Right hindlimb (tissue), 1 donor: Measurements from ENCODE around the gene KIFBP.
"Not testable (repeated sequence)": the region's sequence is repeated elsewhere in the genome, so short reads cannot be mapped to it uniquely, and the experiment has no call there.

ENCODE experiments used
- DNase-seq: peaks from one replicate; pipeline ENCODE4 v3.0.0-alpha.2; 2018

Gene KIFBP

DNA sequence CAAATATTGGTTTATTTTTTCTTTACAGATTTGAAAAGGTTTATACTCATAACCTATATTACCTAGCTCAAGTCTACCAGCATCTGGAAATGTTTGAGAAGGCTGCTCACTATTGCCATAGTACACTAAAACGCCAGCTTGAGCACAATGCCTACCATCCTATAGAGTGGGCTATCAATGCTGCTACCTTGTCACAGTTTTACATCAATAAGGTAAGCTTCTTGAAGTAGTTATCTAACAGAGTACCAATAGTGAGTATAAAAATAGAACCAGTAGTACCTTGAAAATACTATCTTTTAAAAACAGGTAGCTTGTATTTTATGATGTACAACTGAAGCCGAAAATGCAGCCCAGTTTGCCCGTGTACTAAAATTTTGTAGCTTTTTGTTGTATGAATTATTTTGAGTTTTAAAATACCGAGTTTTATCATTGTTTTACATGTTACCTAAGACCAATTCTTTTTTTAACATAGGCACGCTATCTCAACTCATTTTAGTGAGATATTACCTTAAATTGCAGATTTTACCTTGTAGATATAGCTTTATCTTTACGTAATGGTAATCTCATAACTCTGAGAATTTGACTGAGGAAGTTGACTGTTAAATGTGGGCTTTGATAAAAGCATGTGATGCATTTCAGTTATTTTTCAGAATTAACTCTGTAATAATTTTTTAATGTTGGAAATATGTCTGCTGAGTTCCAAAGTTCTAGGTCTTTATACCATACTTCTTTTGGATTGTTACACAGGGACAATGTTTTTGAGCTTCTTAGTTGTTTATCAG, 17.3 kb downstream of the KIFBP start:
- no peak for DNase-seq

DNA sequence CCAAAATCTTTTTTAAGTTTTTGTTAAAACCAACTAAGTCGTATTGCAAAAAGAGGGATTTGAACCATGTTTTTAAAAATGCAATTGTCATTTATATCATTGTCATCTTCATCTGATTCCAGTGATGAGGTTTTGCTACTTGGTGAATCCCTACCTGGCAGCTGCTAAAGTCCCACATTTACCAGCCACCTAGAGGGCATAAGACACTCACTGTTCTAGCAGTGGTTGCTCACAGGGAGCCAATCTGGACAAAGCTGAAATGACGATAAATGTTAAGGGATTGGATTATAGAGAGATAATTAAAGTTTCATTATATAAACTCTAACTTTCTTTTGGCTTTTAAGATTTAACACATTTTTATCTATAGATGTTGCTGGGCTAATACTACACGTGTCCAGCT, 18.7 kb downstream of the KIFBP start:
- DNase-seq, result no peak

DNA sequence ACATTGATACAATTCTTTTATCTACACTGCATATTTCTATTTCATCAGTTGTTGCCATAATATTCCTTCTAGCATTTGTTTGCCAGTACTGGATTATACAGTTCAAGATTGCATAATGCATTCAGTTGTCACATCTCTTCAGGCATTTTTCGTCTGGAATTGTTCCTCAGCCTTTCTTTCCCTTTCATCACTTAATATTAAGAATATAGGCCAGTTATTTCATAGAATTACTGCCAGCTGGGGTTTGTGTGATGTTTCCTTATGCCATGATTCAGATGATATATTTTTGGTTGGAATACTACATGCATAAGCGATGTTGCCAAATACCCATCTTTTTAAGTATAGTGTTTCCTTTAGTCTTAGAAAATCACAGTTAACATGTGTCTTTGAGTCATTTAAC, 20.8 kb downstream of the KIFBP start:
- no peak for DNase-seq

DNA sequence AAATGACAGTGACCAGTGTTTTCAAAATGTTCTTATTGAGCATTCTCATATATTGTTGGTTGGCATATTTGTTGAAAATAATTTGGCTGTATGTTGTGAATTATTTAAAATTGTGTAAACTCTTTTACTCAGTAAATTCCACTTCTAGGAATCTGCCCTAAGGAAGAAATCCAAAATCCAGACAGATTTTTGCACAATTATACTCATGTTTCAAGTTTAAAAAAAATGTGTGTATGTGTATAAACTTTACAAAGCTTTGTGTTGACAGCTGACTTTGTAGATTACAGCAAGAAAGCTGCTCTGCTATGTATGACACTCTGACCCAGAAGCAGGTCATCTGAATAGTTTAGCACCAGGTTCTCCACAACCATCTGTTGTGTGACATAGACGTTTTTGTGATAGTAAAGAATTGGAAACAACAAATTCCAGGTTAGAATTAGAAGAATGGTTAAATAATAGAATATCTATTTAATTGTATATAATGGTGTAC, 21.6 kb downstream of the KIFBP start:
- no peak for DNase-seq

DNA sequence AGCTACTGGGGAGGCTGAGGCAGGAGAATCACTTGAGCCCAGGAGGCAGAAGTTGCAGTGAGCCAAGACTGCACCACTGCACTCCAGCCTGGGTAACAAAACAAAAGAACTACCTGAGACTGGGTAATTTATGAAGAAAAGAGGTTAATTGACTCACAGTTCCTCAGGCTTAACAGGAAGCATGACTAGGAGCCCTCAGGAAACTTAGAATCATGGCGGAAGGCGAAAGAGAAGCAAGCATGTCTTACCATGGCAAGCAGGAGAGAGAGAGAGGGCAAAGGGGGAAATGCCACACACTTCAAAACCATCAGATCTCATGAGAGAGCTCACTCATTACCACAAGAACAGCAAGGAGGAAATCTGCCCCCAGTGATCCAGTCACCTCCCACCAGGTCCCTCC, 24.2 kb downstream of the KIFBP start:
- DNase-seq, result not testable (repeated sequence)

DNA sequence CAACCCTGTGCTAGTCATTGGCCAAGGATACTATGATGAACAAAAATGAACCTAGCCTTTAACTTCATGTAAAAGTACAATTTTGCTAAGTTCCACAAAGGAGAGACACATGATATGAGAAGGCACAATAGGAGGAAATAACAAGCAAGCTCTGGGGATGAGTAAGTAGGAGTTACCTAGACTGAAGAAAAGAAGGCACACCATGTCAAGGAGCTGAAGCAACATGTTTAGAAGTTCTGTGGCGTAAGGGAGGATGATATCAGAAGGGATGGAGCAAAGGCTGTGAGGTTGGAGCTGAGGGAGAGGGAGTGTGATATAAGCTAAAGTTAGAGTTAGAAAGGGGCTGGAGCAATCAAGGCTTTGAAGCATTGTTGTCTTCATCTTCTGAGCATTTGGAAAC, 25.6 kb downstream of the KIFBP start:
- no peak for DNase-seq

DNA sequence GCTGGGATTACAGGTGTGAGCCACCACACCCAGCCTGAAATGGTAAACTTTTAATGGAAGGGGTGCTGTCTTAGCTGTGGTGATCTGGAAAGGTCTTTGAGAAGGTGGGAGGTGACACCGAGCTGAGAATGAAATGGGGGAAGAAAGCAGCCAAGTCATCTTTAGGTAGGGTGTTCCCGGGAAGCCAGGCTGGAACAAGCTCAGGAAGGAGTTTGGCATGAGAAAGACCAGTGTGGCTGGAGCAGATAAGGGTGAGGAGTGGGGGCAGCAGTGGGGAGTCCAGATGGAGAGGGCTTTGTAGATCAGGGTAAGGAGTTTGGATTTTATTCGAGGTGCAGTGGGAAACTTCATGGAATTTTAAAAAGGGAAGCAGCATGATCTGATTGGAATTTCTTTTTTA, 30.0 kb downstream of the KIFBP start:
- DNase-seq, result no peak

DNA sequence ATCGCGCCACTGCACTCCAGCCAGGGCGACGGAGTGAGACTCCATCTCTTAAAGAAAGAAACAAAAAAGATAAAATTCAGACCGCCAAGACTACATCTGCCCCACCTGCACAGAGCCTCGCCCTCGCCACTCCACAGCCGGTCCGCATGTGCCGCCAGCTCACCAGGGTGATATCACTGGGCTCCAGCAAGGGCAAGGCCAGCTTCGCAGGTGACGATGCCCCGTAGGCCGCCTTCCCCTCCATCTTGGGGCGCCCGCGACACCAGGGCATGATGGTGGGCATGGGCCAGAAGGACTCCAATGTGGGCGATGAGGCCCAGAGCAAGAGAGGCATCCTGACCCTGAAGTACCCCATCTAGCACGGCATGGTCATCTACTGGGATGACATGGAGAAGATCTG, 34.0 kb downstream of the KIFBP start:
- DNase-seq, result no peak

DNA sequence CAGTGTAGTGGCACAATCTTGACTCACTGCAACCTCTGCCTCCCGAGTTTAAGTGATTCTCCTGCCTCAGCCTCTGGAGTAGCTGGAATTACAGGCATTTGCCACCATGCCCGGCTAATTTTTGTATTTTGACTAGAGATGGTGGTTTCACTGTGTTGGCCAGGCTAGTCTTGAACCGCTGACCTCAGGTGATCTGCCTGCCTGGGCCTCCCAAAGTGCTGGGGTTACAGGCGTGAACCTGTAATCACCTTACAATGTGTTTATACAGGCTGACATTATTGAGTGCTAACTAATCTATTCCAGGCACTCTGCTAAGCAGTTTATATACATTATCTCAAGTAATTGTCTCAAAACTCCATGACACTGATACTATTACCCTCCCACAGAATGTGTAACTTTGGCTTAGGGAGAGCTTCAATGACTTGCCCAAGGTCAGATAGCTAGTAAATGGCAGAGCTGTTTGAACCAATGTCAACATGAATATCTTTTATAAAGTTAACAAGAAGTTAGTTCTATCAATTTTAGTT, 36.8 kb downstream of the KIFBP start:
- DNase-seq, result no peak

DNA sequence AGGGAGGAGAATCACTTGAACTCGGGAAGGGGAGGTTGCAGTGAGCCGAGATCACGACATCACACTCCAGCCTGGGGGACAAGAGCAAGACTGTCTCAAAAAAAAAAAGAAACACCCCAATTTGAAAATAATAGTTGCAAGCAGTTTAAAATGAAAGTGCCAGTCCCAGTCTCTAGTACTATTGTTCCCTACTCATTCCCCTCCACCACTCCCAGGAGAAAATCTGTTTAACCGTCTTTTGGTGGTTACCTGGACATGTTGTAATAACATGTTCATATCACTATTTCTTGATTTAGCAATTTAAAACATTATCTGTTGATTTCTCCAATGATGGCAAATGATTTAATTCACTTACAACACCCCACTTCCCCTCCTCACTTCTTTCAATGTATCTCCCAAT, 44.7 kb downstream of the KIFBP start:
- DNase-seq, result no peak

DNA sequence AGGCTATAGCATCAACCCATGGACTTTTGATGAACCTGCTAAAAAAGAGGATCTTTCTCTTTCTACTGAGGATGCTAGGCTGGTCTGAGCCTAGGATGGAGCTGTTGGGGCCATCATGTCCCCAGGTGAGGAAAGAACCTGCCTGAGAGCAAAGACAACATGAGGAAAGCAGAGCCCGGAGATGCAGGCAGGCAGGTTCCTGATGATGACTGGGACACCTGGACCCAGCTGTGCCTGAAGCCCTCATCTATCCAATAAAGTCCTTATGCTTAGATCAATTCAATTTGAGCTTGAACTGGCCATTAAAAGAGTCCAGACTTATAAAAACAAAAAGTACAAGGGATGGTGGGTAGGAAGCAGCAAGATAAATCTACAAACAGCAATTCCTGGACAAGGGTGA, 48.9 kb downstream of the KIFBP start:
- no peak for DNase-seq

DNA sequence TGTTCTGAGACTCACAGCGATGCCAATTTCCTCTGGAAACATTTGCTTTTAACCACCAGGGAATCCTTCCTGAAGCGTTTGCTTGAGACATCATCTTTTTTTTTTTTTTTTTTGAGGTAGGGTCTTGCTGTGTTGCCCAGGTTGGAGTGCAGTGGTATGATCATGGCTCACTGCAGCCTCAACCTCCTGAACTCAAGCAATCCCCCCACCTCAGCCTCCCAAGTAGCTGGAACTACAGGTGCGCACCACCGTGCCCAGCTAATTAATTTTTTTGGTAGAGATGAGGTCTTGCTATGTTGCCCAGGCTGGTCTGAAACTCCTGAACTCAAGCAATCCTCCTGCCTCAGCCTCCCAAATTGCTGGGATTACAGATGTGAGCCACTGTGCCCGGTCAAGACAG, 52.3 kb downstream of the KIFBP start:
- DNase-seq, result not testable (repeated sequence)

DNA sequence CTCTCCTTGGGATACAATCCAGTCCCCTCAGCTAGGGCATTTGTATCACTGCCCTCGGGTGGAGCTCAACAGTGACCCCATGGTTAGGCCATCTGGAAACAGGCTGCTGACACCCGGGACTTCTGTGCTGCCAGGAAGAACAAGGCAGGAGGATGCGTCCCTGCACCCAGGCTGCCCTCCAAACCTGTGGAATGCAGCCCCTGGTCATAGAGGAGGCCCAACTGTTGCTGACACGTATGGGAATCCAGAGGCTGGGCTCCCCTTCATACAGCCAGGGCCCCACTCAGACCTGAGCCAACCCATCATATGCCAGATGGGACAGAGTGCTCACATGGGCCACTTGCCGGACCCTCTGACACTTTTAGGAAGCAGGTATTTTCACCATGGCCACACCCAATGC, 53.8 kb downstream of the KIFBP start:
- DNase-seq, result no peak

DNA sequence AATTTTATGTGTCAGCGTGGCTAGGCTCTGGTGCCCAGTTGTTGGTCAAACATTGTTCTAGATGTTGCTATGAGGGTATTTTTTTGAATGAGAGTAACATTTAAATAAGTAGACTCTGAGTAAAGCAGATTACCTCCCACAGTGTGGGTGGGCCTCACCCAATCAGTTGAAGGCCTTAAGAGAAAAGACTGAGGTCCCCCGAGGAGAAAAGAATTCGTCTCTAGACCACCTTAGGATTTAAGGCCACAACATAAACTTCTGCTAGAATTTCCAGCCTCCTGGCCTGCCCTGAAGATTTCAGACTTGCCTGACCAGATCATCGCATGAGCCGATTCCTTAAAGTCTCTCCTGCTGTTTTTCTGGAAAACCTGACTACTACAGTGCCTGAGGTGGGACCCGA, 54.2 kb downstream of the KIFBP start:
- no peak for DNase-seq

DNA sequence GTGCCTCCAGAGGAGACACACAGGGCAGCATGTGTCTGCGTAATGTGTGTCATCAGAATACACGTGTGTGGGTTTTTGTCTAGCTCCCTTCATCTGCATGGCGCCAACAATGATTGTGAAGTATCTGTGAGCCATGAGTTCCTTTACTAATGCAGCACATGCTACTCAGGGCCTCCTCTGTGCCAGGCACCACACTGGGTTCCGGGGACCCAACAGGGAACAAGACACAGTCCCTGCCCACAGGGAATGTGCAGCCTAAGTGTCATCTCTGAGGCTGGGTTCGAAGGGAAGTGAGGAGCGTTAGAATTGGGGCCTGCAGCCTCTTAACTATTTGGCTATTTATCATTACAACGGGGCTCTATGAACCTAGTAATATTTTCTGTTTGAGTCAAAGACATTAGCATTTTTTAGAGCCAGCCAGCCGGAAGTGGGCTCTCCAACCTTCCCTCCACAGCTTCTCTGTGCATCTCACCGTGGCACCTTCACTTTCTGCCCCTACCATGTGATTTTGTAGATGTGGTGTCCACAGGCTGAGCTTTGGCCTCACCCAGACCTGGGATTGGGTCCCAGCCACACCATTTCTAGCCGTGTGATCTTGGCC, 55.4 kb downstream of the KIFBP start:
- DNase-seq, result no peak

DNA sequence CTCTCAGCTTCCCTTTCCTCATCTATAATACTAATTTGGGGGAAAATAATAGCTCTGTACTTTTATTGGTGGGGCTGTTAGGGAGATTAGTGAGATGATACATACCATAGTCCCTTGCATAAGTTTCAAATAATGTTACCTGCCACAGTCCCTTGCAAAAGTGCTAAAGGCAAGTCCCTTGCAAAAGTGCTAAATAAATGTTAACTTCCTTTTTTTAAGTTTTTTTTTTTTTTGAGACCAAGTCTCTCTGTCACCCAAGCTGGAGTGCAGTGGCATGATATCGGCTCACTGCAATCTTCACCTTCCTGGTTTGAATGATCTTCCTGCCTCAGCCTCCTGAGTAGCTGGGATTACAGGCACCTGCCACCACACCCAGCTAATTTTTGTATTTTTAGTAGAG, 55.9 kb downstream of the KIFBP start:
- no peak for DNase-seq

DNA sequence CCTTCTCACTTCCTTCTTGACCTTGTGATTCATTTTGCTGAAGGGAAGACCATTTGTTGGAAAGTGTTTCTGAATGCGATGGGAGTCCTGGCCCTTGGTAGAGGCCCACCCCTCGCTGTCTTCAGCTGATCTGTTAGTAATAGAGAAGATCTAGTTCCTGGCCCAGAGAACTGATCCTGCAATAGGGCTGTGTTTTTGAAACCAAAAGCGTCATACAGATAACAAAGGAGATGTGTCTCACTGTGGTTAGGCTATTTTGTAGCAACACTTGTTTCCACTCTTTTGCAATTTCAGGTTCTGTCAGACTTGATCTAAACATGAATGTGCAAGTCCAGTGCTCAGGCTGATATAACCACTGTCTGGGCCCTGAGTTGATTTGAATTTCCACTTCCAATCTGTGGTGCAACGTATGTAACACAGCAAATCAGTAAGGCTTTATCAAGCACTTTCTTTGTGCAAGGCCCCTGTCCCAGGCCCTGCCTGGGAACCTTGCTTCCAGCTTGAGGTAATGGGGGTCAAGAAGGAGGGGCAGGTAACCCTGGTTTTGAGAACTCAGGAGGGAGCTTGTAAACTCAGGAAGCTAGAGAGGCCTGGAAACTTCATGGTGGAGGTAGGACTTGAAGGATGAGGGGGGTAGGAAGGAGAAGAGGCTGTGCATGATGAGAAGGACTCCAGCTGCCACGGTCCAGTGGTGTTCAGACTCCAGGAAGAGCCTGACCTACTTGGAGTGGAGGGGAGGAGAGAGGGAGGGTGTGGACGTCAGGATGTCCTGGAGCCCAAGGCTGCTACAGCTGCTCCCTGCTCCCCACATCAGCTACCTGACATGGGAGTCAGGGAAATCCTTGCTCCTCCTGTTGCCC, 57.1 kb downstream of the KIFBP start:
- DNase-seq, result no peak

DNA sequence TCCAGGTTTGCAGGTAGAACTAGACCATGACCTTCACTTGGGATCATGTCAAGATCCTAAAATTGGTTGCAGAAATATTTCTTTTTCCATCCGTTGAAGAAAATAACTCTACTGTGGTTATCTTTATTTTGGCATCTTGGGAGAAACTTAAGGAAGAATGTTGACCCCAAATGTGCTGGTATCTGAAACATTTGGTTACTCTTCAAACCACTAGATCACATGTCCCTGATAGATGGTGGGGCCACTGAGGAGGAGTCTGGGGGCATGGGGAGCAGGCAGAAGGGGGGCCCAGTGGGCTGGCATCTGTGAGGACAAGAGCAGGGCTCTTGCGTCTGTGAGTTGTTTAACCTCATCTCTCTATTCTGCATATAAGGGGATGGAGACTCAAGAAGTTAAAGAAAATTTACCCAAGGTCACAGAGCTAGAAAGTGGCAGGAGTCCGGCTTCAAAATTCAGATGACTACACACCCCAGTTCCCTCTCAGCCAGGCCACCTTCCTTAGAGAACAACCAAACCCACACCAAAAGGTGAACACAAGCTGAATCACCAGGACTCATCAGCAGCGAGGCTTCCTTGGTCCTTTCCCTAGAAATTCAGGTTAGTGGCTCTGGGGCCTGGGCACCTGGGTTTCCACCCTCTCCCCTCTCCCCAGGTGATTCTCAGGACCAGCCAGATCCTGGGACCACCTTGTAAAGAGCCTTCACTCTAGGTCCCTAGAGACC, 58.7 kb downstream of the KIFBP start:
- no peak for DNase-seq

DNA sequence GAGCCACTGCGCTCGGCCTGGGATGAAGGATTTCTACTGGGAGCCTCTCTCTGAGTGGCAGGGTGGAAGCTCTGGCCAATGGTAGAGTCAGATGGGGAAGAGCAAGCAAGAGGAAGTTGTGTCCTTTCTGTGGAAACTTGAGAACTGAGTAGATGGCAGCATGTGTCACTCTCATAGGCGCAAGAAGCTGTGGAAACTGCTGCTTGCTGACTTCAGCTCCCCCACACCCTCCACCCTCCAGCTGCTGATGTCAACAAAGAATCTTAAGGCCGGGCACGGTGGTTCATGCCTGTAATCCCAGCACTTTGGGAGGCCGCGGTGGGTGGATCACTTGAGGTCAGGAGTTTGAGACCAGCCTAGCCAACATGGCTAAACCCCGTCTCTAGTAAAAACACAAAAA, 59.5 kb downstream of the KIFBP start:
- DNase-seq, result peak; percentile 33

DNA sequence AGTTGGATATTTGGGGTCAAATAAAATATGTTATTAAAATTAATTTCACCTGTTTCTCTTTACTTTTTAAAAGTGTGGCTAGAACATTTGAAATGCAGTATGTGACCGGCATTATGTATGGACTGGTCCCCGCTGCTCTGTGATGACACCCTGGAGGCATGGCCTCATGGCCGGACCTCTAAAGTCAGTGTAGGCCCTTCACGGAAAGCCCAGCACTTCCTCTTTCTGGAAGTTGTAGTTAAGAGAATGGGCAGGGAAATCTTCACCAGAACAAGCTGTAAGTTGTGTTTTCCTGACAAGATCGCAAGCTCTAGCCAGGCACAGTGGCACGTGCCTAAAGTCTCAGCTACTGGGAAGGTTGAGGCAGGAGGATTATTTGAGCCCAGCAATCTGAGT, 61.0 kb downstream of the KIFBP start:
- DNase-seq, result no peak

DNA sequence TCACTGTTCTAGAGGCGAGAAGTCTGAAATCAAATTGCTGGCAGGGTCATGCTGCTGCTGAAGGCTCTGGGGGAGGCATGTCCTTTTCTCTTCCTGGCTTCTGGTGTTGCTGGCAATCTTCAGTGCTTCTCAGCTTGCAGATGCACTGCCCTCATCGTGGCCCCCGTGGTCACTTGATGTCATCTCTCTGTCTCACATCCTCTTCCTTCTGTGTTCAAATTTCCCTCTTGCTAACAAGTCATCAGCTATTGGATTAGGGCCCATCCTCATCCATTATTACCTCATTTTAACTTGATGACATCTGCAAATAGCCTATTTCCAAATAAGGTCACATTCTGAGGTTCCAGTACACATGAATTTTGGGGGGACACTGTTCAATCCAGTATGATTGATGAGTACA, 62.7 kb downstream of the KIFBP start:
- no peak for DNase-seq

DNA sequence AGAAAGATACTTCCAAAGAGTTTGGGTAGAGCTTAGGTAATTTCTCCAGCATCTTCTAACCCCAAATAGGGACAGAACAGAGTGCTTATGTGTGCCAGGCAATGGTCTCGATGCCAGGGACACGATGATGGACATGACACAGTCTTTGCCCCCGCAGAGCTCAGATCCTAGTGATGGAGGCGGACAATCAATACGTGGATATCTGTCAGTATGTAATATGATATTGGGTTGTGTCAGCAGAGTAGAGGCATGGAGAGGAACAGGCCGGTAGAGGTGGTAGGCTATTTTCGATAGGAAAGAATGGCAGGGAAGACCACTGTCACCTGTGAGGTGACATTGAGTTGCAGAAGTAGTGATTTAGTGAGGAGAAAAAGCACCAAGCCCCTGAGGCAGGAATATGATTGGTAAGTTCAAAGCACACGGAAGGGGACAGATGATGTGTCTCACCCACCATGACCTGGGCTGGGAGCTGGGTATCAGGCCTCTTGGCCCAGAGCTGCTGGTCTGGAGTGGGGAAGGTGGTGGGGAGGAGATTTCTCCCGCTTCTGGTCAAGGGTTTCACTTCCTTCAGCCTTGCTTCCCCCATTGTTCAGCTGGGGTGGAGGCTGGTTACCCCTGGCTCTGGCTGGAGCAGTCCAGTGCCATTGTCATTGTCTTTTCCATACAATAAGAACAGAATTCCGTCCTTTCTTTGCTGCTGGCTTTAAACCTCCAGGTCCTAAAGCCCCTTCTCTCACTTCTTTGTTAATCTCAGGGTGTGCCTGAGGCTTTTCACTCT, 63.3 kb downstream of the KIFBP start:
- DNase-seq, result no peak
